Measurements from ENCODE around the gene ZNF74.

ZNF74 gene

GRCh38 chr22:20422271-20423007 is 28.5 kb downstream of the ZNF74 start:
- ATAC-seq: peak in 1 of 2 donors; percentile 5

GRCh38 chr22:20423008-20423905 is 29.3 kb downstream of the ZNF74 start:
- no peak for ATAC-seq

- no peak for ATAC-seq
Measured at GRCh38 chr22:20423906-20424551, 30.1 kb downstream of the ZNF74 start.

- ATAC-seq: no peak
Measured at GRCh38 chr22:20424568-20424931, 30.6 kb downstream of the ZNF74 start.

- ATAC-seq: peak in 1 of 2 donors; percentile 15
Measured at GRCh38 chr22:20424932-20425565, 31.1 kb downstream of the ZNF74 start.

GRCh38 chr22:20425566-20426258 is 31.8 kb downstream of the ZNF74 start:
- ATAC-seq: no peak

- ATAC-seq: no peak
Measured at GRCh38 chr22:20426259-20426615, 32.3 kb downstream of the ZNF74 start.

- no peak for ATAC-seq
Measured at GRCh38 chr22:20427104-20427944, 33.4 kb downstream of the ZNF74 start.

GRCh38 chr22:20427945-20428417 is 34.0 kb downstream of the ZNF74 start:
- ATAC-seq: no peak

GRCh38 chr22:20428496-20429253 is 34.7 kb downstream of the ZNF74 start:
- ATAC-seq: no peak

- ATAC-seq: peak; percentile 60 to 67
Measured at GRCh38 chr22:20429254-20430100, 35.5 kb downstream of the ZNF74 start.

GRCh38 chr22:20430101-20430719 is 36.3 kb downstream of the ZNF74 start:
- peak in 1 of 2 donors; percentile 22 for ATAC-seq

- ATAC-seq: peak; percentile 77
Measured at GRCh38 chr22:20430720-20431510, 37.0 kb downstream of the ZNF74 start.

- ATAC-seq: no peak
Measured at GRCh38 chr22:20431511-20432192, 37.7 kb downstream of the ZNF74 start.

- ATAC-seq: no peak
Measured at GRCh38 chr22:20432244-20432686, 38.3 kb downstream of the ZNF74 start.

GRCh38 chr22:20433191-20433590 is 39.2 kb downstream of the ZNF74 start:
- no peak for ATAC-seq

- ATAC-seq: no peak
Measured at GRCh38 chr22:20433686-20434241, 39.8 kb downstream of the ZNF74 start.

Measured in activated CD4-positive, CD25-positive, alpha-beta regulatory T cell treated with anti-CD3 and anti-CD28 coated beads, Interleukin-2, amount 50 U/mL, for 24 hours (primary cell).